OCI-LY7 (cell line): Measurements from ENCODE around the gene TBC1D24.

Experiments
- EZH2phosphoT487 ChIP-seq: fragments of 200-600 bp; sonication (generic); IDR thresholded peaks from 2 replicates; pipeline ENCODE4 v1.6.1; 2018; ENCODE audit warnings: low read depth, borderline replicate concordance, mild to moderate bottlenecking, mixed run types, antibody characterized with exemption, low read length, moderate library complexity, mixed read lengths
- TF ChIP-seq, protein P1 (sequence below): fragments of 200-600 bp; sonication (generic); conservative IDR thresholded peaks from 2 replicates; pipeline ENCODE4 v1.5.1; 2014; ENCODE audit warnings: mild to moderate bottlenecking, antibody characterized with exemption, low read length, moderate library complexity, mixed read lengths

DNA sequence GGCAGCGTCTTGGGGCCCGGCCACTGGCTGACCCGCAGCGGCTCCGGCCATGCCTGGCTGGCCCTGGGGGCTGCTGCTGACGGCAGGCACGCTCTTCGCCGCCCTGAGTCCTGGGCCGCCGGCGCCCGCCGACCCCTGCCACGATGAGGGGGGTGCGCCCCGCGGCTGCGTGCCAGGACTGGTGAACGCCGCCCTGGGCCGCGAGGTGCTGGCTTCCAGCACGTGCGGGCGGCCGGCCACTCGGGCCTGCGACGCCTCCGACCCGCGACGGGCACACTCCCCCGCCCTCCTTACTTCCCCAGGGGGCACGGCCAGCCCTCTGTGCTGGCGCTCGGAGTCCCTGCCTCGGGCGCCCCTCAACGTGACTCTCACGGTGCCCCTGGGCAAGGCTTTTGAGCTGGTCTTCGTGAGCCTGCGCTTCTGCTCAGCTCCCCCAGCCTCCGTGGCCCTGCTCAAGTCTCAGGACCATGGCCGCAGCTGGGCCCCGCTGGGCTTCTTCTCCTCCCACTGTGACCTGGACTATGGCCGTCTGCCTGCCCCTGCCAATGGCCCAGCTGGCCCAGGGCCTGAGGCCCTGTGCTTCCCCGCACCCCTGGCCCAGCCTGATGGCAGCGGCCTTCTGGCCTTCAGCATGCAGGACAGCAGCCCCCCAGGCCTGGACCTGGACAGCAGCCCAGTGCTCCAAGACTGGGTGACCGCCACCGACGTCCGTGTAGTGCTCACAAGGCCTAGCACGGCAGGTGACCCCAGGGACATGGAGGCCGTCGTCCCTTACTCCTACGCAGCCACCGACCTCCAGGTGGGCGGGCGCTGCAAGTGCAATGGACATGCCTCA, 3.1 kb upstream of the TBC1D24 start:
- TF ChIP-seq, protein P1, sequence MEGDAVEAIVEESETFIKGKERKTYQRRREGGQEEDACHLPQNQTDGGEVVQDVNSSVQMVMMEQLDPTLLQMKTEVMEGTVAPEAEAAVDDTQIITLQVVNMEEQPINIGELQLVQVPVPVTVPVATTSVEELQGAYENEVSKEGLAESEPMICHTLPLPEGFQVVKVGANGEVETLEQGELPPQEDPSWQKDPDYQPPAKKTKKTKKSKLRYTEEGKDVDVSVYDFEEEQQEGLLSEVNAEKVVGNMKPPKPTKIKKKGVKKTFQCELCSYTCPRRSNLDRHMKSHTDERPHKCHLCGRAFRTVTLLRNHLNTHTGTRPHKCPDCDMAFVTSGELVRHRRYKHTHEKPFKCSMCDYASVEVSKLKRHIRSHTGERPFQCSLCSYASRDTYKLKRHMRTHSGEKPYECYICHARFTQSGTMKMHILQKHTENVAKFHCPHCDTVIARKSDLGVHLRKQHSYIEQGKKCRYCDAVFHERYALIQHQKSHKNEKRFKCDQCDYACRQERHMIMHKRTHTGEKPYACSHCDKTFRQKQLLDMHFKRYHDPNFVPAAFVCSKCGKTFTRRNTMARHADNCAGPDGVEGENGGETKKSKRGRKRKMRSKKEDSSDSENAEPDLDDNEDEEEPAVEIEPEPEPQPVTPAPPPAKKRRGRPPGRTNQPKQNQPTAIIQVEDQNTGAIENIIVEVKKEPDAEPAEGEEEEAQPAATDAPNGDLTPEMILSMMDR = no peak
- no peak for TF ChIP-seq EZH2phosphoT487
